ENCODE results near the gene FAF1. TPM values are rescaled to one million over a fixed set of nuclear protein-coding genes. Genes with fewer than 3 reads are reported as not detected.

Gene FAF1
- total RNA-seq, 1 donor = 49.6 TPM

- H3K9me3 ChIP-seq (ENCODE audit: low read depth, low read length) = peaks cover 8% of the 10 kb centered on the region
- H3K4me1 ChIP-seq (ENCODE audit: insufficient read depth, low read length) = no peaks in the 10 kb centered on the region
- H3K4me3 ChIP-seq (ENCODE audit: low read length) = no peak overlapping the region
- no peaks in the 10 kb centered on the region for H3K27me3 ChIP-seq (ENCODE audit: insufficient read depth, low read length)
These were observed 466.4 kb downstream of the FAF1 start for GRCh38 chr1:50493710-50494109.

- Histone ChIP-seq H3K27me3 (ENCODE audit: insufficient read depth, low read length) (no peaks in the 10 kb centered on the region), H3K4me3 (ENCODE audit: low read length) (no peak overlapping the region), H3K4me1 (ENCODE audit: insufficient read depth, low read length) (no peaks in the 10 kb centered on the region), H3K9me3 (ENCODE audit: low read depth, low read length) (peaks cover 4% of the 10 kb centered on the region)
These were observed 467.9 kb downstream of the FAF1 start for GRCh38 chr1:50492142-50492541.

- no peaks in the 10 kb centered on the region for H3K9me3 ChIP-seq (ENCODE audit: low read depth, low read length)
These were observed 468.9 kb downstream of the FAF1 start for GRCh38 chr1:50491142-50491541.

GRCh38 chr1:50490640-50491039 is 469.4 kb downstream of the FAF1 start:
- Histone ChIP-seq H3K4me1 (ENCODE audit: insufficient read depth, low read length) (no peaks in the 10 kb centered on the region), H3K27me3 (ENCODE audit: insufficient read depth, low read length) (no peaks in the 10 kb centered on the region), H3K4me3 (ENCODE audit: low read length) (no peak overlapping the region), H3K9me3 (ENCODE audit: low read depth, low read length) (no peaks in the 10 kb centered on the region)

More at GRCh38 chr1:50491142-50491541, 468.9 kb downstream of the FAF1 start:
- H3K4me3 ChIP-seq (ENCODE audit: low read length) = no peak overlapping the region
- no peaks in the 10 kb centered on the region for H3K4me1 ChIP-seq (ENCODE audit: insufficient read depth, low read length)
- H3K27me3 ChIP-seq (ENCODE audit: insufficient read depth, low read length) = no peaks in the 10 kb centered on the region

- Histone ChIP-seq H3K27me3 (ENCODE audit: insufficient read depth, low read length) (no peaks in the 10 kb centered on the region), H3K4me1 (ENCODE audit: insufficient read depth, low read length) (no peaks in the 10 kb centered on the region), H3K4me3 (ENCODE audit: low read length) (no peak overlapping the region), H3K9me3 (ENCODE audit: low read depth, low read length) (no peaks in the 10 kb centered on the region)
These were observed 471.2 kb downstream of the FAF1 start for GRCh38 chr1:50488876-50489275.

GRCh38 chr1:50488356-50488755 is 471.7 kb downstream of the FAF1 start:
- Histone ChIP-seq H3K4me1 (ENCODE audit: insufficient read depth, low read length) (no peaks in the 10 kb centered on the region), H3K4me3 (ENCODE audit: low read length) (no peak overlapping the region), H3K9me3 (ENCODE audit: low read depth, low read length) (no peaks in the 10 kb centered on the region), H3K27me3 (ENCODE audit: insufficient read depth, low read length) (no peaks in the 10 kb centered on the region)

- Histone ChIP-seq H3K4me3 (ENCODE audit: low read length) (no peak overlapping the region), H3K9me3 (ENCODE audit: low read depth, low read length) (no peaks in the 10 kb centered on the region), H3K27me3 (ENCODE audit: insufficient read depth, low read length) (no peaks in the 10 kb centered on the region), H3K4me1 (ENCODE audit: insufficient read depth, low read length) (no peaks in the 10 kb centered on the region)
These were observed 472.3 kb downstream of the FAF1 start for GRCh38 chr1:50487725-50488124.

GRCh38 chr1:50481142-50481736 is 478.8 kb downstream of the FAF1 start:
- no peaks in the 10 kb centered on the region for H3K27me3 ChIP-seq (ENCODE audit: insufficient read depth, low read length)
- H3K4me3 ChIP-seq (ENCODE audit: low read length) = no peak overlapping the region
- no peaks in the 10 kb centered on the region for H3K4me1 ChIP-seq (ENCODE audit: insufficient read depth, low read length)
- H3K9me3 ChIP-seq (ENCODE audit: low read depth, low read length) = no peaks in the 10 kb centered on the region

- Histone ChIP-seq H3K9me3 (ENCODE audit: low read depth, low read length) (no peaks in the 10 kb centered on the region), H3K4me1 (ENCODE audit: insufficient read depth, low read length) (no peaks in the 10 kb centered on the region), H3K27me3 (ENCODE audit: insufficient read depth, low read length) (no peaks in the 10 kb centered on the region), H3K4me3 (ENCODE audit: low read length) (no peak overlapping the region)
These were observed 483.3 kb downstream of the FAF1 start for GRCh38 chr1:50476800-50477199.

- Histone ChIP-seq H3K9me3 (ENCODE audit: low read depth, low read length) (no peaks in the 10 kb centered on the region), H3K27me3 (ENCODE audit: insufficient read depth, low read length) (no peaks in the 10 kb centered on the region), H3K4me1 (ENCODE audit: insufficient read depth, low read length) (no peaks in the 10 kb centered on the region), H3K4me3 (ENCODE audit: low read length) (no peak overlapping the region)
These were observed 484.9 kb downstream of the FAF1 start for GRCh38 chr1:50474859-50475809.

- H3K27me3 ChIP-seq (ENCODE audit: insufficient read depth, low read length) = no peaks in the 10 kb centered on the region
- no peaks in the 10 kb centered on the region for H3K9me3 ChIP-seq (ENCODE audit: low read depth, low read length)
- no peak overlapping the region for H3K4me3 ChIP-seq (ENCODE audit: low read length)
- H3K4me1 ChIP-seq (ENCODE audit: insufficient read depth, low read length) = no peaks in the 10 kb centered on the region
These were observed 486.6 kb downstream of the FAF1 start for GRCh38 chr1:50473513-50473912.

GRCh38 chr1:50471967-50472366 is 488.1 kb downstream of the FAF1 start:
- no peaks in the 10 kb centered on the region for H3K4me1 ChIP-seq (ENCODE audit: insufficient read depth, low read length)
- H3K9me3 ChIP-seq (ENCODE audit: low read depth, low read length) = no peaks in the 10 kb centered on the region
- H3K27me3 ChIP-seq (ENCODE audit: insufficient read depth, low read length) = no peaks in the 10 kb centered on the region
- no peak overlapping the region for H3K4me3 ChIP-seq (ENCODE audit: low read length)

GRCh38 chr1:50462964-50463363 is 497.1 kb downstream of the FAF1 start:
- H3K4me1 ChIP-seq (ENCODE audit: insufficient read depth, low read length) = peaks cover 8% of the 10 kb centered on the region
- H3K27me3 ChIP-seq (ENCODE audit: insufficient read depth, low read length) = no peaks in the 10 kb centered on the region
- H3K9me3 ChIP-seq (ENCODE audit: low read depth, low read length) = no peaks in the 10 kb centered on the region

GRCh38 chr1:50458507-50458906 is 501.6 kb downstream of the FAF1 start:
- Histone ChIP-seq H3K4me1 (ENCODE audit: insufficient read depth, low read length) (peaks cover 8% of the 10 kb centered on the region), H3K9me3 (ENCODE audit: low read depth, low read length) (no peaks in the 10 kb centered on the region), H3K4me3 (ENCODE audit: low read length) (no peak overlapping the region), H3K27me3 (ENCODE audit: insufficient read depth, low read length) (no peaks in the 10 kb centered on the region)

More at GRCh38 chr1:50462964-50463363, 497.1 kb downstream of the FAF1 start:
- no peak overlapping the region for H3K4me3 ChIP-seq (ENCODE audit: low read length)

- Histone ChIP-seq H3K9me3 (ENCODE audit: low read depth, low read length) (no peaks in the 10 kb centered on the region), H3K27me3 (ENCODE audit: insufficient read depth, low read length) (no peaks in the 10 kb centered on the region), H3K4me3 (ENCODE audit: low read length) (no peak overlapping the region), H3K4me1 (ENCODE audit: insufficient read depth, low read length) (peaks cover 8% of the 10 kb centered on the region)
These were observed 505.2 kb downstream of the FAF1 start for GRCh38 chr1:50454911-50455310.

Data from mononuclear cell (primary cell).